WI38 (cell line): Measurements from ENCODE around the gene TXNDC15.
"Not testable (repeated sequence)": the region's sequence is repeated elsewhere in the genome, so short reads cannot be mapped to it uniquely, and the experiment has no call there.

Experiments used
- H3K4me3 ChIP-seq: 2 replicates; pipeline ENCODE4 v1.5.1; 2011; ENCODE audit warnings: low read depth, mild to moderate bottlenecking, control low read depth, low read length
- CTCF ChIP-seq: IDR thresholded peaks from 2 replicates; pipeline ENCODE4 v1.5.1; 2012; ENCODE audit warnings: low read depth, mild to moderate bottlenecking, control low read depth, low read length

Gene TXNDC15

GRCh38 chr5:134840811-134841210, 33.4 kb upstream of the TXNDC15 start:
- no peak for TF ChIP-seq CTCF

GRCh38 chr5:134844252-134844651, 29.9 kb upstream of the TXNDC15 start:
- no peak overlapping the region for H3K4me3 ChIP-seq
- no peak for TF ChIP-seq CTCF

More at GRCh38 chr5:134840811-134841210, 33.4 kb upstream of the TXNDC15 start:
- H3K4me3 ChIP-seq = no peak overlapping the region

GRCh38 chr5:134845335-134845851, 28.8 kb upstream of the TXNDC15 start:
- peak overlapping the region; percentile 95 for H3K4me3 ChIP-seq
- no peak for TF ChIP-seq CTCF

GRCh38 chr5:134845852-134846640, 28.1 kb upstream of the TXNDC15 start, which contains the start of gene C5orf24:
C5orf24 (plus strand) TSS chr5:134845968; CDS start chr5:134854901, 8,933 bp downstream.
- H3K4me3 ChIP-seq = peak within 1 kb of the TSS; percentile 95
- no peak for TF ChIP-seq CTCF

- TF ChIP-seq CTCF = no peak
- peak overlapping the region; percentile 95 for H3K4me3 ChIP-seq
These were observed 27.6 kb upstream of the TXNDC15 start for GRCh38 chr5:134846641-134846960.

GRCh38 chr5:134849434-134849933, 24.7 kb upstream of the TXNDC15 start:
- H3K4me3 ChIP-seq = not testable (repeated sequence)

GRCh38 chr5:134851307-134851923, 22.8 kb upstream of the TXNDC15 start:
- peak; percentile 47 for TF ChIP-seq CTCF
- H3K4me3 ChIP-seq = no peak overlapping the region

GRCh38 chr5:134856465-134856864, 17.7 kb upstream of the TXNDC15 start:
- H3K4me3 ChIP-seq = not testable (repeated sequence)
